ENCODE results near the gene THAP11.
A peak's percentile ranks its signal among the peaks of the same experiment; 100 is the strongest.

Gene THAP11

GRCh38 chr16:67886387-67886786, 44.3 kb downstream of the THAP11 start:
- DNase-seq: no peak

GRCh38 chr16:67888331-67888730, 46.2 kb downstream of the THAP11 start:
- DNase-seq: no peak

- no peak for DNase-seq
These were observed 50.3 kb downstream of the THAP11 start for GRCh38 chr16:67892375-67892774.

- peak; percentile 73 for DNase-seq
These were observed 51.0 kb downstream of the THAP11 start, which contains the start of gene PSKH1 for GRCh38 chr16:67892899-67893742. PSKH1 (plus strand) TSS chr16:67893254; CDS start chr16:67908750, 15,496 bp downstream.

Data from NCI-H1694 (cell line).